ENCODE data around the gene SUPT5H. TPM values are rescaled to one million over a fixed set of nuclear protein-coding genes. Genes with fewer than 3 reads are reported as not detected.

Gene SUPT5H
- total RNA-seq, 1 donor from 2014 or later: 59.5 TPM

DNA sequence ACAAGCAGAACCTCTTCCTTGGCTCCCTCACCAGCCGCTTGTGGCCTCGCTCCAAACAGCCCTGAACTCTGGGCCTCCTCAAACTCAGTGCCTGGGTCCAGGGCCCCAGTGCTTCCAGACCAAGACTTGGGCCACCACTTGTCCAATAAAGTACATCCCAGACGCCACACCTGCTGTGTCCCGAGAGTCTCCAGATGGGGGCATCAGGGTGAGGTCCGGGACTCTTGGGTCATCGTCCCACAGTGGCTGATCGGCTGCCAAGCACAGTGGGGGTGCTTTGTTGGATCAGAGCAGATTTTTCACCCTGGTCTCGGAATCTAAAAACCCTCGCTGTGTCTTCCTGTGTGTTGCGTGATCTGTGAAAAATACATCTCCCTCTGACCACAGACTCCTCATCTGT lies 44.4 kb downstream of the SUPT5H start:
- FAIRE-seq (no peak), DNase-seq (ENCODE audit: low spot score in 2 of 2) (no peak)

DNA sequence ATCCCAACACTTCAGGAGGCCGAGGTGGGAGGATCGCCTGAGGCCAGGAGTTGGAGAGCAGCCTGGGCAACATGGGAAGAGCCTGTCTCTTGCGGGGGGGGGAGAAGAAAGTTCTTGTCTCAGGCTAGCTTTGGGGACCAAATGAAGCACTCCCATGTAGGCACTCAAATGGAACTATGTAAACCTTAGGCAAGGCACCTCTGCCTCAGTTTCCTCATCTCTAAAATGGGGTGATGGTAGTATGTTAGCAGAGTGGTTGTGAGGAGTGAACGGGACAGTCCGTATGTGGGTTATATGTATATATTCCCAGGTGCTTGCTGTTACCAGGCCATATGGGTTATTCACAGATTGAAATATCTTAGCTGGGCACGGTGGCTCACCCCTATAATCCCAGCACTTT lies 46.8 kb downstream of the SUPT5H start:
- DNase-seq (ENCODE audit: low spot score in 2 of 2) (no peak), FAIRE-seq (no peak)

DNA sequence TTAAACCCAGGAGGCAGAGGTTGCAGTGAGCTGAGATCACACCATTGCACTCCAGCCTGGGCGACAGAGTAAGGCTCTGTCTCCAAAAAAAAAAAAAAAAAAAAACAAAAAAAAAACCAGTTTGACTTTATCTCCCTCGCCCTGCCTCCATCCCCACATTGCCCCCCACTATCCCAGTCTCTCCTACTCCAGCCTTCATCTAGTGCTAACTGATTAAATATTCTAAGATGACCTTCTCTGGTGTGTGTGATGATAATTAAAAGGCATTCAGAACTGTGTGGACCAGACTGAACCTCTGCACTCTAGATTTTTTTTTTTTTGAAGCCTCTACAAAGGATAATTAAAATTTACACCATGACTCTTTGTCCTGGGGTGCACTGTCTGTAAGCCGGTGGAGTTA lies 47.4 kb downstream of the SUPT5H start:
- FAIRE-seq (no peak), DNase-seq (ENCODE audit: low spot score in 2 of 2) (no peak)

DNA sequence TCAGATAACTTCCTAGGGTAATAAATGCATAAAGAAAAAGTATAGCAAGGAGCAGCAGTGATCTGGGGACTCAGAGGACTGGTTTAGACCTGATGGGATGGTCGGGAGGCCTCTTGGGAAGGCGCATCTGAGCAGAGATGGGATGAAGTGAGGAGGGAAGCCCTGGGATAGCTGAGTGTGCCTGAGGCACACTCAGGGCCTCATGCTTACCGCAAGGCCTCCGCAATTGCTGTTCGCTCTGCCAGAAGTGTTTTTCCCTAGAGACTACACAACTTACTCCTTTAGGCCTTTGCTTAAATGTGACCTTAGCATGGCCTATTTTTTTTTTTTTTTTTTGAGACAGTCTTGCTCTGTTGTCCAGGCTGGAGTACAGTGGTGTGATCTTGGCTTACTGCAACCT lies 49.3 kb downstream of the SUPT5H start:
- FAIRE-seq (no peak), DNase-seq (ENCODE audit: low spot score in 2 of 2) (no peak)

DNA sequence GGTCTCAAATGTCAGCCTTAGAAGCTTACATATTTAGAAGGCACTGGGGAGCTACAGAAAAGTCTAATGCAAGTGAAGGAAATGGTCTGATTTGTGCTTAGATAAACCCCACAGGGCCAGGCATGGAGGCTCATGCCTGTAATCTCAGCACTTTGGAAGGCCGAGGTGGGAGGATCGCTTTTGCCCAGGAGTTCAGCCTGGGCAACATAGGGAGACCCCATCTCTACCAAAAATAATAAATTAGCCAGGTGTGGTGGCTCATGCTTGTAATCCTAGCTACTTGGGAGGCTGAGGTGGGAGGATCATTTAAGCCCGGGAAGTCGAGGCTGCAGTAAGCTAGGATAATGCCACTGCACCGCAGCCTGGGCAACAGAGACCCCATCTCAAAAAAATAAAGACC lies 50.7 kb downstream of the SUPT5H start:
- DNase-seq (ENCODE audit: low spot score in 2 of 2) (no peak), FAIRE-seq (no peak)

DNA sequence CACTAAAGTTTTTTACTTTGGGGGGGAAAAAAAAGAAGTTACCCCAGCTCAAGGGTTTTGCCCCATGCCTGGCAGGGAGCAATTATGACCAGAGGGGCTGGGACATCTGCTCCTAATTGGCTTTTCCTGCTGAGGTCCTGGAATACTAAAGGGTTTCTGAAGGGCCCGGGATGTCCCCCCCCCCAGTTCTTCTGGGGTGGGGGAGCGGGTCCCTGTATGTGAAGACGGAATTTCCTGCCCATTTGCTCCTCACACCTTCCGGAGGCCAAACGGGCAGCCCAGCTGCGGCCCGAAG lies 52.3 kb downstream of the SUPT5H start:
- no peak for DNase-seq (ENCODE audit: low spot score in 2 of 2)
- FAIRE-seq: no peak

DNA sequence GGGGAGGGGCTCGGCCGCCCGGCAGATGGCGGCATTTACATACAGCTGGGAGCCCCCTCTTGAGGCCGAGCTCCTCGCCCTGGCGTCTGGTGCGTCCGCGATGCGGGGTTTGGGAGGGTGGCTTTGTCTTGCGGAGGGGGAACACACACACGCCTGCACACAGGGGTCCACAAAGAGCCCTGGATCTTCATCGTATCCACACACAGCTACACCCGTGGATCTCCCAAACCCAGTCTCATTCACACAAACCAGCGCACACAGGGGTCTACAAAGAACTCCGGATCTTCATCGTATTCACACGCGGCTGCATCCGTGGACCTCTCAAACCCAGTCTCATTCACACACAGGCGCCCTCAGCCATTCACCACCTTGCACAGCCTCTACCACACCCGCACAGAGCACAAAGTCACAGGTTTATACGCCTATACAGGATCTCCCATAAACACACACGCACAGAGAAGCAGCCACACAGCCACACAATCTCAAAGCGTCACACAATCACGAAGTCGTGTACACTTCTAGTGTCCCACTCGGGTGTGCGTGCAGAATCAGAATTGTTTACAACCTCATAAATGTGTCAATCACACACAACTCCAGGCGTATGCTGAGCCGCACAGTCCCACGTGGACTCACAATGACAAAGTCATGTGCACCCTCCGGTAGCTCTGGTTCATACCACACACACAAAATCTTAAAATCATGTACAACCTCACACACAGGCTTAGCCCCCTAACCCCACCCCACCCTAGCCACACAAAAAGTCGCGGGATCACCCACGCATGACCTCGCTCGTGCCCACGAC lies 52.8 kb downstream of the SUPT5H start:
- FAIRE-seq: no peak

DNA sequence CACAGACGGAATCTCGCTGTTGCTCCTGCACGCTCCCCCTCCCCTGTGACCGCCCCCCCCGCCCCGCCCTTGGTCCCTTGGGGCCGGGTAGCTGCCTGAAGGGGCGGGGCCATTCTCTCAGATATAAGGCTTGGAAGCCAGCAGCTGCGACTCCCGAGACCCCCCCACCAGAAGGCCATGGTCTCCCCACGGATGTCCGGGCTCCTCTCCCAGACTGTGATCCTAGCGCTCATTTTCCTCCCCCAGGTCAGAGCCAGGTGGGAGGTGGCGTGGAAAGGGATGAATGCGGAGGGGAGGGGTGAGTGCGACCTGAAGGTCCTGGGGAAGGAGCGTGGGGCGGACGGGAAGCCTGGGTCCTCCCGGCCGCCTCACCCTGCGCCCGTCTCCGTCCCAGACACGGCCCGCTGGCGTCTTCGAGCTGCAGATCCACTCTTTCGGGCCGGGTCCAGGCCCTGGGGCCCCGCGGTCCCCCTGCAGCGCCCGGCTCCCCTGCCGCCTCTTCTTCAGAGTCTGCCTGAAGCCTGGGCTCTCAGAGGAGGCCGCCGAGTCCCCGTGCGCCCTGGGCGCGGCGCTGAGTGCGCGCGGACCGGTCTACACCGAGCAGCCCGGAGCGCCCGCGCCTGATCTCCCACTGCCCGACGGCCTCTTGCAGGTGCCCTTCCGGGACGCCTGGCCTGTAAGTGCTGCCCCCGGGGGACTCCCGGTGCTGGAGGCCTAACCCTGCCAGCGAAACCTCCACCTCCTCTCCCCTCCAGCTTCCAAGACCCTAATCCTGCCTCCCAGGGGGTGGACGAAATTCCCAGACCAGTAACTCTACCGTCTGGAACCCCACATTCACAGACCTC lies 53.6 kb downstream of the SUPT5H start, which contains the start of gene DLL3:
Gene DLL3 (plus strand): TSS at position 150 of the 845 bp plus-strand sequence. CDS start 28 bp downstream, at position 178.
- no peak for FAIRE-seq
- DNase-seq (ENCODE audit: low spot score in 2 of 2): no peak

More for the DNA sequence above, 52.8 kb downstream of the SUPT5H start:
- DNase-seq (ENCODE audit: low spot score in 2 of 2): peak in 1 of 2 donors; percentile 57

DNA sequence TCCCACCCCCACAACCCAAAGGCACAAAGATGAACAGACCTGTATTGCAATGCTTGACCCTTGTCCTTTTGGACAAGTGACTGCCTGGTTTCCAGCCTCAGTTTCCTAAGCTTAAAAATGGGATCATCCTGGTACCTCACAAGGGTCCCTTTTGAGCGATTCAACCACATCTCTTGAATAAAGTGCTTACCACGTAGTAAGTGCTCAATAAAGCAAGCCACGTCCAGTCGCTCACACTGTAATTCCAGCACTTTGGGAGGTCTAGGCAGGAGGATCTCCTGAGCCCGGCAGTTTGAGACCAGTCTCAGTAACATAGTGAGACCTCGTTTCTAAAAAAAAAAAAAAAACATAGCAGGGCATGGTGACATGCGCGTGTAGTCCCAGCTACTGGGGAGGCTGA lies 54.5 kb downstream of the SUPT5H start:
- DNase-seq (ENCODE audit: low spot score in 2 of 2): no peak
- FAIRE-seq: no peak

DNA sequence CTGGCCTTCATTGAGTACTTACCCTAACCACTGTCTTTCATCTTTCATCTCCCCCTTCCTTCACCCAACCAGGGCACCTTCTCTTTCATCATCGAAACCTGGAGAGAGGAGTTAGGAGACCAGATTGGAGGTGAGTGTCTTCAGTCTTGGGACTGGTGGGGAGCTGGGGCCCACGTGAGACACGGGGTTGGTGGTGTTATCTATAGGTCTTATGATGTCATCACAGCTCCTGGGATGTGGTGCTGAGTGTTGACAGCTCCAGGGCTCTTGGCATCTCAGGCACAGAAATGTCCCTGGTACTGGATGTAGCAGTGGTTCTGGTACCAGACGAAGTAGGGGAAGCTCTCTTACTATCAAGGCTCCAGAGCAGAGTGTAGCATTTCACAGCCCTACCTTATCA lies 55.2 kb downstream of the SUPT5H start:
- DNase-seq (ENCODE audit: low spot score in 2 of 2): no peak
- no peak for FAIRE-seq

DNA sequence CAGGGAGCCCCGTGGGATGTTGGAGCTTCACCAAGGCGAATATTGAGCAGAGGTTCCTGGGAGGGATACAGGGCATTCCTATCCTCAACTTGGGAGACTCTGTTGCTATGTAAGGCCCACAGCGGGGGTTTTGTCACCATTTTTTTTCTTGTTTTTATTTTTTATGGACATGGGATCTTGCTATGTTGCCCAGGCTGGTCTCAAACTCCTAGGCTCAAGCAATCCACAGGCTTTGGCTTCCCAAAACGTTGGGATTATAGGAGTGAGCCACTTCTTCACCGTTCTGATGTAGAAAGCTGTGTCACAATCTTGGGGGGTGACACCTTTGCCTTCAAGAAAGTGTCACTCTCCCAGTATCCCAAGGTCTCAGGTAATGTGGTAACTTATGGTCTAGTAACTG lies 56.0 kb downstream of the SUPT5H start:
- DNase-seq (ENCODE audit: low spot score in 2 of 2) (no peak), FAIRE-seq (no peak)

DNA sequence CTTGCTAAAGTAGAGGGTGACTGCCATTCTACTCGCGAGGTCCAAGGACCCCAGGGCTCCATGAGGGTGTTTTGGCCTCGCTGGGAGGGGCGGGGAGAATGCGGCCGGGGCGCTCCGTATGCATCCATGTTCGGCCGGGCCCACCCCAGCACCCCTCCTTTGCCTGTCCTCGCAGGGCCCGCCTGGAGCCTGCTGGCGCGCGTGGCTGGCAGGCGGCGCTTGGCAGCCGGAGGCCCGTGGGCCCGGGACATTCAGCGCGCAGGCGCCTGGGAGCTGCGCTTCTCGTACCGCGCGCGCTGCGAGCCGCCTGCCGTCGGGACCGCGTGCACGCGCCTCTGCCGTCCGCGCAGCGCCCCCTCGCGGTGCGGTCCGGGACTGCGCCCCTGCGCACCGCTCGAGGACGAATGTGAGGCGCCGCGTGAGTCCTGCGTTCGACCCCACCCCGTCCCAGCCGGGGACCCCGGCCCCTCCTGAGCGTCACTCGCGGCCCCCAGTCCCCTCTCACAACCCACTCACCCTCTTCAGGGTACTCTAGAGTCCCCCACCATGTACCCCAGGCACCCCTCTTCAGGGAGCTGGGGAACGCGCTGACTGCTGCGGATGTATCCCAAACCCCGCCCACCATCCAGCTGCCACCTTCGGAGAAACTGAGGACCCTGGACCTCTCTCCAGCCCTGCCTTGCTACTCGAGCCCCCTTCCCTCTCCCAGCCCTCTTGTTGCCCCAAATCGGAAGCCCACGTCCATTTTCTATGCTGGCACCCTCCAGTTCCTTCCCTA lies 57.4 kb downstream of the SUPT5H start:
- peak in 1 of 2 donors; percentile 74 for DNase-seq (ENCODE audit: low spot score in 2 of 2)

DNA sequence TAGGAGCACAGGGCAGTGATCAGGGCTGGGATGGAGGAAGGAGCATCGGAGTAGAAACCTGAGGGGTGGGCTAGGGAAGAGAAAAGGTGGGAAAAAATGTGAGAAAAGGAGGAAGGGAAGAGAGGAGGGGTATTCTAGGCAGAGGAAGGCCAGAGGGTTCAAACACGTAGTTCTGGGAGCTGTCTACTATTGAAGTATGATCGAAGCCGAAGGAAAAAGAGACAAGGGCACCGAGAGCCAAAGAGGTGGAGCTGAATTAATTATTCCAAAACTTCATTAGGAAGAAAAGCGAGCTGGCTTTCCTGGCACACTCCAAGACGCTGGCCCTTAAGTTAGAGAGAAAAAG lies 61.2 kb downstream of the SUPT5H start:
- DNase-seq (ENCODE audit: low spot score in 2 of 2): no peak
- FAIRE-seq: no peak

More for the DNA sequence above, 57.4 kb downstream of the SUPT5H start:
- FAIRE-seq: no peak

DNA sequence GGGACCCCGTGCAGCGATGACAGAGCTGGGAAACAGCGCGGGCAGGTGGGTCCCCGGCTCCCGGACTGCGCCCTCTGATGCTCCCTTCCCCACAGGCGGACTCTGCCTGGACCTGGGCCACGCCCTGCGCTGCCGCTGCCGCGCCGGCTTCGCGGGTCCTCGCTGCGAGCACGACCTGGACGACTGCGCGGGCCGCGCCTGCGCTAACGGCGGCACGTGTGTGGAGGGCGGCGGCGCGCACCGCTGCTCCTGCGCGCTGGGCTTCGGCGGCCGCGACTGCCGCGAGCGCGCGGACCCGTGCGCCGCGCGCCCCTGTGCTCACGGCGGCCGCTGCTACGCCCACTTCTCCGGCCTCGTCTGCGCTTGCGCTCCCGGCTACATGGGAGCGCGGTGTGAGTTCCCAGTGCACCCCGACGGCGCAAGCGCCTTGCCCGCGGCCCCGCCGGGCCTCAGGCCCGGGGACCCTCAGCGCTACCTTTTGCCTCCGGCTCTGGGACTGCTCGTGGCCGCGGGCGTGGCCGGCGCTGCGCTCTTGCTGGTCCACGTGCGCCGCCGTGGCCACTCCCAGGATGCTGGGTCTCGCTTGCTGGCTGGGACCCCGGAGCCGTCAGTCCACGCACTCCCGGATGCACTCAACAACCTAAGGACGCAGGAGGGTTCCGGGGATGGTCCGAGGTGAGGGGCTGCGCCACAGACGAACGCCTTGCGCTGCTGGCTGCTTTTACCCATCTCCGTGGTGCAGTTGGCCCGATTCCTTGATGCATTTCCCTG lies 61.7 kb downstream of the SUPT5H start:
- DNase-seq (ENCODE audit: low spot score in 2 of 2) (peak; percentile 71 to 80), FAIRE-seq (no peak)

DNA sequence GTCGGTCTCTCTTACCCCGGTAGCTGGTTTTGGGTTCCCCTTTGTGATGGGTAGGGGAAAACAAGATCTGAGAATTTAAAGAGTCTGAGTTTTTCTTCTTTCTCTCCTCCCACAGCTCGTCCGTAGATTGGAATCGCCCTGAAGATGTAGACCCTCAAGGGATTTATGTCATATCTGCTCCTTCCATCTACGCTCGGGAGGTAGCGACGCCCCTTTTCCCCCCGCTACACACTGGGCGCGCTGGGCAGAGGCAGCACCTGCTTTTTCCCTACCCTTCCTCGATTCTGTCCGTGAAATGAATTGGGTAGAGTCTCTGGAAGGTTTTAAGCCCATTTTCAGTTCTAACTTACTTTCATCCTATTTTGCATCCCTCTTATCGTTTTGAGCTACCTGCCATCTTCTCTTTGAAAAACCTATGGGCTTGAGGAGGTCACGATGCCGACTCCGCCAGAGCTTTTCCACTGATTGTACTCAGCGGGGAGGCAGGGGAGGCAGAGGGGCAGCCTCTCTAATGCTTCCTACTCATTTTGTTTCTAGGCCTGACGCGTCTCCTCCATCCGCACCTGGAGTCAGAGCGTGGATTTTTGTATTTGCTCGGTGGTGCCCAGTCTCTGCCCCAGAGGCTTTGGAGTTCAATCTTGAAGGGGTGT lies 62.5 kb downstream of the SUPT5H start:
- DNase-seq (ENCODE audit: low spot score in 2 of 2): no peak
- FAIRE-seq: no peak

DNA sequence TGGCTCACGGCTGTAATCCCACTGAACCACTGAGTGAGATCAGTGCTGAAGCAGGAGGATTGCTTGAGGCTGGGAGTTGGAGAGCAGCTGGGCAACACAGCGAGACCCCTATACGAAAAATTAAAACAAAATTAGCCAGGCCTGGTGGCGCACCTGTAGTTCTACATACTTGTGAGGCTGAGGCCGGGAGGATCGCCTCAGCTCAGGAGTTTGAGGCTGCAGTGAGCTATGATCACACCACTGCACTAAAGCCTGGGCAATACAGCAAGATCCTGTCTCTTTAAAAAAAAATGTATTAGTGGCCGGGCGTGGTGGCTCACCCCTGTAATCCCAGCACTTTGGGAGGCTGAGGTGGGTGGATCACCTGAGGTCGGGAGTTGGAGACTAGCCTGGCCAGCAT lies 63.2 kb downstream of the SUPT5H start:
- DNase-seq (ENCODE audit: low spot score in 2 of 2): no peak
- FAIRE-seq: no peak

DNA sequence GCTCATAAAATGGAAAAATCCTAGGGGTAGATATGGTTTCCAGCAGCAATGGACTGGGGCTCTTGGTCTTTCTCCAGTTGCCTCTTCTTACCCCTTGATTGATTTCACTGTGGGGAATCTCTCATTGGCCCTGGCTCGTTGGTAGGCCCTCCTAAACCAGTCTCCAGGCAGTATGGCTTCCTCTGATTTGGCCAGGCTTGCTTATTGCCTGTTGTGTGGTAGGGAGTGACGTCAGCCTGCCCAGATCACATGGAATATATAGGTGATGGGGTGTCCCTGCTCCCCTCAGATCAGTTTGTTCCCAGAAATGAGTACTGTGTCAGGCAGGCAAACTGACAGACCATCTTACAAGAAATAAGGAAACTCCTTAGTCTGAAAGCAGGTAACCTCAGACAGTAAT lies 63.9 kb downstream of the SUPT5H start:
- FAIRE-seq (no peak), DNase-seq (ENCODE audit: low spot score in 2 of 2) (no peak)

DNA sequence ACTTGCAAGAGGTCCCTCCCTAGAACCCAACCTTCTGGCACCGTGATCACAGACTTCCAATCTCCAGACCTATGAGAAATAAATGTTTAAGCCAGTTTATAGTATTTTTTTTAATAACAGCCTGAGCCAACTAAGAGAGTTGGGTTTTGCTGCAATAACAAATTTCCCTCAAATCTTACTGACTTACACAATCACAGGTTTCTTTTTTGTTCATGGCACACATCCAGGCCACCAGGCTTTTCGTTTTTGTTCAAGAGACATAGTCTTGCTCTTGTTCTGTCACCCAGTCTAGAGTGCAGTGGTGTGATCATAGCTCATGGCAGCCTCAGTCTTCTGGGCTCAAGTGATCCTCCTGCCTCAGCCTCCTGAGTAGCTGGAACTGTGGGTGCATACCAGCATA lies 67.6 kb downstream of the SUPT5H start:
- FAIRE-seq: no peak
- no peak for DNase-seq (ENCODE audit: low spot score in 2 of 2)

DNA sequence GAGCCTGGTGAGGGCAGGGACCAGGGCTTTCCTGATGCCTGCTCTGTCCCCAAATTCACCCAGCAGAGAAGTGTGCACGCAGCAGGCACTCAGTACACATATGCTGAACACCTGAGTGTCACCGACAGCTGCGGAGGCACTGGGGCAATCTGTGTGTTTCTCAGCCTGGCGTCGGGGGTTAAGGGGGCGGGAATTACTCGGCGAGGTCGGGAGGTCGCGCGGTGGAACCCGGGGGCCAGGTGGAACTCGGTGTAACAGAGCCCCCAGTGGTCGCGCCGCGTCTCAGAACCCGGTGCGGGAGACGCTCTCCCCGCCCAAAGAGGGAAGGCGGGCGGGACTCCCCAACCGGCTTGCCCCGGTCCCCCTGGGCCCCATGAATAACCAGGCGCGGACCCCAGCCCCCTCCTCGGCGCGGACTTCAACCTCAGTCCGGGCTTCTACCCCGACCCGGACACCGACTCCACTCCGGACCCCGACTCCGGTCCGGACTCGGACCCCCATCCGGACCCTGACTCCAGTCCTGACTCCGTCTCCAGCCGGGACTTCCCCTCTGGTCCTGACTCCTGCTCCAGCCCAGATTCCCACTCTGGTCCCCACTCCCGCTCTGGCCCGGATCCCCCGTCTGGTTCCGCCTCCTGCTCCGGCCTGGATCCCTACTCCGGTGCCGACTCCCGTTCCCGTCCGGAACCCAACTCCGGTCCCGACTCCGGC lies 69.6 kb downstream of the SUPT5H start, which contains the start of gene SELENOV:
Gene SELENOV (plus strand): TSS at position 300 of the 711 bp plus-strand sequence. CDS start 74 bp downstream, at position 374.
- DNase-seq (ENCODE audit: low spot score in 2 of 2): no peak
- no peak for FAIRE-seq

Data from frontal cortex (tissue), 4 donors.